Measurements from ENCODE around the gene MRPS9.

MRPS9 gene

DNA sequence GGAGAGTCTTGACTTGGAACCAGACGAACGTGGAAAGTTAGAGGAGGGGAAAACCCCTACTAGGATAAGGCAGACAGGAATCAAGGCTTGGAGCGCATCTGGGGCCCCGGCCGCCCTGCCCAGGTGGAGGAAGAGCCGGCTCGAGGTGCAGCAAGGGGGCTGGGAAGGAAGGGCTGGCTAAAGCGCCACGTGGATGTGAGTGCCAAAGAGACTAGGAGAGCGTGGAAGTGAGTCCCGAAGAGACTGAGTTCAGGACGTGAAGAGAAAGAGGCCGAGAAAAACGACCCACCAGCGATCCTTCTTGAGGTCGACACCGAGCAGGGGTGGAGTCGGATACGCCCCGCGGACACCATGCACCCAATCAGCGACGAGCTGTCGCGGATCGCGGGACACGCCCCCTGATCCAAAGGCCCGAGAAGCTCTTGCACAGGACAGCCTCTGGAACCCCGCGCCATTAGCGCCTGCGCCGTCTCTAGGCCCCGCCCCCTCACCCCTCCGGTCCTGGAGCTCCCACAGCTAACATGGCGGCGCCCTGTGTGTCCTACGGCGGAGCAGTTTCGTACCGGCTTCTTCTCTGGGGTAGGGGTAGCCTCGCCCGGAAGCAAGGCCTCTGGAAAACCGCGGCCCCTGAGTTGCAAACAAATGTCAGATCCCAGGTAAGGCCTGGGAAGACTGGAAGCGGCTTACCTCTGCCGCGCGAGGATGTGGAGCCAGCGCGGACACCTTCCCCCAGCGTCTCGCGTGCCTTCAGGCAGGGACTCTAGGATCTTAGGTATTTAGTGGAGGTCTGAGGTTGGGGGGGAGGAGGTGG, at the start of gene MRPS9:
Gene MRPS9 (plus strand): TSS at position 498 of the 811 bp plus-strand sequence. CDS start 24 bp downstream, at position 522.
- H3K27ac Mint-ChIP-seq: peak within 1 kb of the TSS; percentile 68
- H3K27me3 Mint-ChIP-seq (ENCODE audit: low read depth): no peaks in the 10 kb centered on the region
- no peaks in the 10 kb centered on the region for H3K36me3 Mint-ChIP-seq (ENCODE audit: low read depth)
- H3K9me3 Mint-ChIP-seq: no peaks in the 10 kb centered on the region
- peaks cover 21% of the 10 kb centered on the region for H3K4me1 Mint-ChIP-seq (ENCODE audit: low read depth)
- H3K4me3 Mint-ChIP-seq: peak within 1 kb of the TSS; percentile 92

DNA sequence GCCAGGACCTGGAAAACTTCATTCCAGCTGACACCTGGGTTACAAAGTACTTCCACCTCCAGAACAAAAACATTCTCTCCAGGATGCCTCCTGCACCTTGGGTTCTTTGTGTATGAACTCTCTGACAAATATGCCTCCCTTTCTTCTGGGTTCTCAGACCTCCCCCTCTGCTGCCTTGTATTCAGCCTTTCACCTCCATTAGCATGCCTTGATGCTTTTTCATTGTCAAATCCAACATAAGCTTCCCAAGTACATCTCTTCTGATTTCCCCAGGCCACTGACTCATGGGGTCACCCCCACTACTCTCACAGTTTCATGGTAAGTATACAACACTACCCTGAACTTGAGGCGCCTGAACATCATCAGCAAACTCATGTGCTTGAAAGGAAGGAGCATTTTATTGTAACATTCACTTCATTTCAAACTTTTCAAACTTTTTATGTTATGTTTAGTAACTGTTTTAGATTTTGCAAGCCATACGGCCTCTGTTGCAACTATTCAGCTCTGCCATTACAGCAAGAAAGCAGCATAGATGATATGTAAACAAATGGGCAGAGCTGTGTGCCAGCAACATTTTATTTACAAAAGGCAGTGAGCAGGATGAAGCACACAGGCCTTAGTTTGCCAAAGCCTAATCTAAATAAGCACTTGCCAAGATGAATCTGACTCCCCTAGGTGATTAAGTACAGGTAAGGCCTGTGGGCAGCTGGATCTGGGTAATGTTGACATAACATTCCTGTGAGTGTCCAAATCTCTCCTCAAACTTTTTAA, 32.5 kb upstream of the MRPS9 start:
- Mint-ChIP-seq H3K9me3 (peaks cover 10% of the 10 kb centered on the region), H3K4me3 (no peak overlapping the region), H3K27me3 (ENCODE audit: low read depth) (no peaks in the 10 kb centered on the region), H3K27ac (no peak overlapping the region), H3K4me1 (ENCODE audit: low read depth) (no peaks in the 10 kb centered on the region), H3K36me3 (ENCODE audit: low read depth) (no peaks in the 10 kb centered on the region)

- no peak overlapping the region for H3K27ac Mint-ChIP-seq
- H3K9me3 Mint-ChIP-seq: peaks cover 10% of the 10 kb centered on the region
- no peak overlapping the region for H3K4me3 Mint-ChIP-seq
- no peaks in the 10 kb centered on the region for H3K4me1 Mint-ChIP-seq (ENCODE audit: low read depth)
- no peaks in the 10 kb centered on the region for H3K27me3 Mint-ChIP-seq (ENCODE audit: low read depth)
- no peaks in the 10 kb centered on the region for H3K36me3 Mint-ChIP-seq (ENCODE audit: low read depth)
Measured at GRCh38 chr2:105007367-105007766, 30.5 kb upstream of the MRPS9 start.

DNA sequence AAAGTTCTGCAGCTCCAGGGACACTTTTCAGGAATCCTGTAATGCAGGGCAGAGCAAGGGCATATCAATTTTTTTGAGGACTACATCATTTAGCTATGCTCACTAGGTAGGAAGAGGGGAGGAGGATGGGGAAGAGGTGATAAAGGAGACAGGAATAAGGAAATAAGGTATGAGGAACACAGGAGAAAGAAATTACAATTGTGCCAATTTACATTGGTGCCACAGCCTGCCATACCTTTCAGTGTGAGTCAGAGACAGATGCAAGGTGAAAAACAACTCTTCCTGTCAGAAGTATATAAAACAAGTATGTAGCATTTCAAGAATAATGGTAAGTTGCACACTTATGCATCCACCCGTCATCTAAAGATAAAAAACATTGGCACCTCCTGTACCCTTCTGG, 5.4 kb upstream of the MRPS9 start:
- H3K4me1 Mint-ChIP-seq (ENCODE audit: low read depth): peaks cover 6% of the 10 kb centered on the region
- no peak overlapping the region for H3K27ac Mint-ChIP-seq
- H3K27me3 Mint-ChIP-seq (ENCODE audit: low read depth): peaks cover 4% of the 10 kb centered on the region
- H3K9me3 Mint-ChIP-seq: no peaks in the 10 kb centered on the region
- no peaks in the 10 kb centered on the region for H3K36me3 Mint-ChIP-seq (ENCODE audit: low read depth)
- no peak overlapping the region for H3K4me3 Mint-ChIP-seq

GRCh38 chr2:105034170-105034569, 3.7 kb upstream of the MRPS9 start:
- peaks cover 13% of the 10 kb centered on the region for H3K4me1 Mint-ChIP-seq (ENCODE audit: low read depth)
- no peaks in the 10 kb centered on the region for H3K9me3 Mint-ChIP-seq
- no peaks in the 10 kb centered on the region for H3K36me3 Mint-ChIP-seq (ENCODE audit: low read depth)
- H3K27me3 Mint-ChIP-seq (ENCODE audit: low read depth): no peaks in the 10 kb centered on the region
- no peak overlapping the region for H3K4me3 Mint-ChIP-seq
- H3K27ac Mint-ChIP-seq: no peak overlapping the region

- H3K27me3 Mint-ChIP-seq (ENCODE audit: low read depth): no peaks in the 10 kb centered on the region
- H3K36me3 Mint-ChIP-seq (ENCODE audit: low read depth): no peaks in the 10 kb centered on the region
- no peaks in the 10 kb centered on the region for H3K9me3 Mint-ChIP-seq
- H3K4me3 Mint-ChIP-seq: peak overlapping the region; percentile 92
- peaks cover 21% of the 10 kb centered on the region for H3K4me1 Mint-ChIP-seq (ENCODE audit: low read depth)
- H3K27ac Mint-ChIP-seq: peak overlapping the region; percentile 68
Measured at GRCh38 chr2:105038383-105039061, 653 bp downstream of the MRPS9 start.

- Mint-ChIP-seq H3K4me1 (ENCODE audit: low read depth) (peaks cover 21% of the 10 kb centered on the region), H3K9me3 (no peaks in the 10 kb centered on the region), H3K27me3 (ENCODE audit: low read depth) (no peaks in the 10 kb centered on the region), H3K4me3 (peak overlapping the region; percentile 15), H3K27ac (no peak overlapping the region), H3K36me3 (ENCODE audit: low read depth) (no peaks in the 10 kb centered on the region)
Measured at GRCh38 chr2:105039559-105039958, 1.7 kb downstream of the MRPS9 start.

- Mint-ChIP-seq H3K4me3 (no peak overlapping the region), H3K4me1 (ENCODE audit: low read depth) (peaks cover 17% of the 10 kb centered on the region), H3K27me3 (ENCODE audit: low read depth) (no peaks in the 10 kb centered on the region), H3K9me3 (no peaks in the 10 kb centered on the region), H3K27ac (no peak overlapping the region), H3K36me3 (ENCODE audit: low read depth) (no peaks in the 10 kb centered on the region)
Measured at GRCh38 chr2:105042189-105042588, 4.3 kb downstream of the MRPS9 start.

DNA sequence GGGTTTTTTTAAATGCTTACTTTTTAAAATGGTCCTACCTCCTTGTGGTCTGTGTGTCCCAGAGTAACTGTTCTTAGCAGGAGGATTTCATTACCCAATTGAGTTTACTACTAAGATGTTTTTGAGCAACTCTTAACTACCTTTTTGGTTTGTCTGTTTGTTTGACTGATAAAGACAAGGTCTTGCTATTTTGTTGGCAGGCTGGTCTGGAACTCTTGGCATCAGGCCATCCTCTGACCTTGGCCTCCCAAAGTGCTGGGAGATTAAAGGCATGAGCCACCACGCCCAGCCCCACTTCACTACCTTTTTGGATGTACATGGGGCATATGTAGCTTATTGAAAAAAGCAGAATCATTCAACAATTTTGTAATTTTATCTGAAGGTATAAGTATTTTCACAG, 14.9 kb downstream of the MRPS9 start:
- no peaks in the 10 kb centered on the region for H3K27me3 Mint-ChIP-seq (ENCODE audit: low read depth)
- H3K4me3 Mint-ChIP-seq: no peak overlapping the region
- H3K4me1 Mint-ChIP-seq (ENCODE audit: low read depth): peaks cover 3% of the 10 kb centered on the region
- peaks cover 6% of the 10 kb centered on the region for H3K9me3 Mint-ChIP-seq
- no peak overlapping the region for H3K27ac Mint-ChIP-seq
- H3K36me3 Mint-ChIP-seq (ENCODE audit: low read depth): peaks cover 21% of the 10 kb centered on the region

DNA sequence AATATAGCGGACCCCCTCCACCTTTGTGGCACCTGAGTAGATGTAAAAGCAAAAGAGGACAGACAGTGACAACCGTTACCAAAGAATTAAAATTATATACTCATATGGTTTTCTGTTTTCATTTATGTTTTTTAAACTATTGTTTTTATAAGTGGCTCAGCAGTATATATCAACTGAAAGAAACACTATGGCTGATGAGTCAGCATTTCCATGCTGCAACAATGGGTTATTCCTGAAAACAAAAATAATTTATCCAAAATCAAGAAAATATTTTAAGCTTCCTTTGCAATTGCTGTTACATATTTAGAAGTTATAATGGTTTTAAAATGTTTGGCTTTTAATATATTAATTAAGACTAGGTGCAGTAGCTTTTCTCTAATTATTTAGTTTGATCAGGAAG, 17.7 kb downstream of the MRPS9 start:
- H3K4me3 Mint-ChIP-seq: no peak overlapping the region
- peaks cover 19% of the 10 kb centered on the region for H3K36me3 Mint-ChIP-seq (ENCODE audit: low read depth)
- H3K27ac Mint-ChIP-seq: no peak overlapping the region
- H3K9me3 Mint-ChIP-seq: peaks cover 6% of the 10 kb centered on the region
- H3K27me3 Mint-ChIP-seq (ENCODE audit: low read depth): no peaks in the 10 kb centered on the region
- peaks cover 3% of the 10 kb centered on the region for H3K4me1 Mint-ChIP-seq (ENCODE audit: low read depth)

DNA sequence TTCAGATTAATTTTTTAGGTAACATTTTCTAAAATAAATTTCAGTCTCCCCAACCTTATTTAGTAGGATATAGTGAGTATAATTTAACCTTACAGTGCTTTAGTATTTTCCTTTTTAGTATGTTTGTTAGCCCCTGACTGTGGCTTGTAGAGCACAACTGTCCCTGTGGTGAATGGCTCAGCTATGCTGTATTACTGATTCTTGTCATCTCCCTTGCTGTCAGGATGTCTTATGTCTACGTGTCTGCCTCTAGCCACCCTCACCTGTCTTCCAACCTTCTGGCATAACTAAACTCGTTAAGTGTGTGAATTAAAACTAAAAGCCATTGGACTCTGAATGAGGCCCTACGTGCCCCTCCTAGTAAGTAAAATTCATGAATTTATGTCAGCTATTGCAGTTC, 18.4 kb downstream of the MRPS9 start:
- H3K9me3 Mint-ChIP-seq: peaks cover 6% of the 10 kb centered on the region
- H3K27ac Mint-ChIP-seq: no peak overlapping the region
- no peak overlapping the region for H3K4me3 Mint-ChIP-seq
- no peaks in the 10 kb centered on the region for H3K27me3 Mint-ChIP-seq (ENCODE audit: low read depth)
- H3K4me1 Mint-ChIP-seq (ENCODE audit: low read depth): peaks cover 3% of the 10 kb centered on the region
- H3K36me3 Mint-ChIP-seq (ENCODE audit: low read depth): peaks cover 13% of the 10 kb centered on the region

- Mint-ChIP-seq H3K4me1 (ENCODE audit: low read depth) (peaks cover 3% of the 10 kb centered on the region), H3K4me3 (no peak overlapping the region), H3K27me3 (ENCODE audit: low read depth) (no peaks in the 10 kb centered on the region), H3K27ac (no peak overlapping the region), H3K36me3 (ENCODE audit: low read depth) (peaks cover 10% of the 10 kb centered on the region), H3K9me3 (peaks cover 5% of the 10 kb centered on the region)
Measured at GRCh38 chr2:105057005-105057404, 19.1 kb downstream of the MRPS9 start.

GRCh38 chr2:105061560-105061959, 23.7 kb downstream of the MRPS9 start:
- Mint-ChIP-seq H3K27me3 (ENCODE audit: low read depth) (no peaks in the 10 kb centered on the region), H3K36me3 (ENCODE audit: low read depth) (peaks cover 4% of the 10 kb centered on the region), H3K4me3 (no peak overlapping the region), H3K9me3 (no peaks in the 10 kb centered on the region), H3K4me1 (ENCODE audit: low read depth) (peaks cover 2% of the 10 kb centered on the region), H3K27ac (no peak overlapping the region)

DNA sequence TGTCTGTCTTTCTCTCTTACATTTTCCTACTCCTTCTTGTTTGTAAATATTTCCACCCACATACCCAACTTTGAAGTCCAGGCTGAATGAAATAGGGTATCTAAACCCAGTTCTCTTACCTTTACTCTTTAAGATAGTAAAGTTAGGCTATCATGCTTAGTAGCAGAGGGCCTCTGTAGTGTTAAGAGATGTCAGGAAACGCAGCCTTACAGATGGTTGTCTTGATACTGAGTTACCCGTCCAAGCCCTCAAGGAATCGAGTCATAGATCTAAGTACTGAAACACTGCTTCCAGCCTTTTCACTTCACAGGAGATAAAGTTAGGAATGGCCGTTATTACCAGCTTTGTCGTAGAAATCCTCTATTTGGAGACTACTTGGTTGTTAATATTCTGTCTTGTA, 24.3 kb downstream of the MRPS9 start:
- Mint-ChIP-seq H3K36me3 (ENCODE audit: low read depth) (peaks cover 4% of the 10 kb centered on the region), H3K27me3 (ENCODE audit: low read depth) (no peaks in the 10 kb centered on the region), H3K27ac (no peak overlapping the region)

More for the DNA sequence above, 24.3 kb downstream of the MRPS9 start:
- H3K4me3 Mint-ChIP-seq: no peak overlapping the region
- no peaks in the 10 kb centered on the region for H3K9me3 Mint-ChIP-seq
- H3K4me1 Mint-ChIP-seq (ENCODE audit: low read depth): peaks cover 2% of the 10 kb centered on the region

Measured in T-helper 1 cell treated with Interleukin-12 subunit alpha and Interleukin-12 subunit beta and Interleukin-4 antibody, amounts not matched to agents 30 μg/mL and 1 μg/mL, for 36 hours (primary cell).